D341Med (cell line): ENCODE measurements around the gene TINCR.
A peak's percentile ranks its signal among the peaks of the same experiment; 100 is the strongest.
"Not testable (repeated sequence)": the region's sequence is repeated elsewhere in the genome, so short reads cannot be mapped to it uniquely, and the experiment has no call there.

Experiments
- DNase-seq: peaks from one replicate; pipeline ENCODE4 v3.0.0; 2012; ENCODE audit warnings: low spot score

TINCR gene

GRCh38 chr19:5558101-5558621, 9.6 kb downstream of the TINCR start:
- DNase-seq: no peak

- DNase-seq: no peak
Observed at GRCh38 chr19:5557691-5558090, 10.1 kb downstream of the TINCR start.

DNA sequence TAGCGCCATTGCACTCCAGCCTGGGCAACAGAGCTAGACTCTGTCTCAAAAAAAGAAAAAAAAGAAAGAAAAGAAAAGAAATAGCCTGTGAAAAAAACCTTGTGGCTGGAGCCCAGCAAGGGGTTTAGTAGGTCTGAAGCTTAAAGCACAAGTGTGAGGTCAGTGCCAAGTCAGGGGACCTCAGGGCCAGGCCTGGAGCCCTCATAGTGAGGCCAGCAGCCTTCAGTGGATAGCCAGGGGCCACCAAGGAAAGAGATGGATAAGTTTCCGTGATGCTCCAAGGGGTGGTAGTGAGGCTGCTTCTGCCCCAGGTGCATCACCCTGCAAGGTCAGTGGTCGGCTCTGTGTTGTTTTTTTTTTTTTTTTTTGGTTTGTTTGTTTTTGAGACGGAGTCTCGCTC, 12.9 kb downstream of the TINCR start:
- no peak for DNase-seq

GRCh38 chr19:5553892-5554291, 13.9 kb downstream of the TINCR start:
- DNase-seq: no peak

DNA sequence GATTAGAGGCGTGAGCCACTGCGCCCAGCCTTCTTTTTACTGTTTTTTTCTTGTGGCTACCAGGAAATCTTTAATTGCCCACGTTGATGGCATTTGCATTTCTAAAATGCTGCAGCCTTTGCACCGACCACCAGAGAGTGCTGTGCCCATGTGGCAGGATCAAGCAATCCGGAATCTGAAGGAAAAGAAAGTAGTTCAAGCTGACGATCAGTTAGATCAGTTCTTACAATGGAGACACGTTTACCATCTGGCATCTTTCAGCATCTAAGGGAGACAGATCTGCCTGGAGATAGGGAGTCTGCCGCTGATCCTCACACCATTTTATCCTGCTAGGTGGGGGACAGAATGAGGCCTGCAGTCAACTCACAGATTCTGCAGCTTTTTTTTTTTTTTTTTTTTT, 19.9 kb downstream of the TINCR start:
- peak; percentile 80 for DNase-seq

DNA sequence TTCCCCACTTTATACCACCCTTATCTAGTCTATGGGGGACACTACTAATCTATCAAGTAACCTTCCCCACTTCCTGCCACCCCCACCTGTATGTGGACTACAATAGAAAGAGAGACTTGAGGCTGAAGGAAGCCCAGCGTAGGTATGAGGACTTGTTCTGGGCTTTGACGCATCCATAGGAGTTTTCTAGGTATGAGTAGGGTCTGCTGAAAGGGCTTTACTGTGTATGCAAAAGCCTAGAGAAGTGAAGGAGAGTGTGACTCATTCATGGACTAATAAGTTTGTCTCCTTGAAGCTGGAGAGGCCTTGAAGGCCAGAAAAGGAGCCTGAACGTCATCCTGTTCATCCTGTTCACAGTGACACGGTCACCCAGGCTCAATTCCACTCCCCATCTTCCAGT, 21.8 kb downstream of the TINCR start:
- no peak for DNase-seq

DNA sequence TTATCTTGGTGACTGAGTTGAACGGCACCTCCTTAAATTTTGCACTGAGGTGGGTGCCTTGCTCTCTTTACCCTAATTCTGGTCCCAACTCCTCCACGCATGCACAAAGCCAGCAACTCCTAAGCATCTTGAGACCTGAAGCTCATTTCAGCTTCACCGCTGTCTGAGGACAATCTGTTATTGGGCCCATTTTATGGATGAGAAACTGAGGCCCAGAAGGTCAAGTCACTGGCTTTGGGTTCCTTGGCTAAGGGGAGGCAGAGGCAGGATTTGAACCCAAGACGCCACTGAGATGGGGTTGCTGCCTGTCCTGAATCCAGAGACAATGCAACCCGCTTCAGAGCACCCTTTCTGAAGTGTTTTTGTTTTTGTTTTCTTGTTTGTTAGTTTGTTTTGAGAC, 22.7 kb downstream of the TINCR start:
- DNase-seq: no peak

DNA sequence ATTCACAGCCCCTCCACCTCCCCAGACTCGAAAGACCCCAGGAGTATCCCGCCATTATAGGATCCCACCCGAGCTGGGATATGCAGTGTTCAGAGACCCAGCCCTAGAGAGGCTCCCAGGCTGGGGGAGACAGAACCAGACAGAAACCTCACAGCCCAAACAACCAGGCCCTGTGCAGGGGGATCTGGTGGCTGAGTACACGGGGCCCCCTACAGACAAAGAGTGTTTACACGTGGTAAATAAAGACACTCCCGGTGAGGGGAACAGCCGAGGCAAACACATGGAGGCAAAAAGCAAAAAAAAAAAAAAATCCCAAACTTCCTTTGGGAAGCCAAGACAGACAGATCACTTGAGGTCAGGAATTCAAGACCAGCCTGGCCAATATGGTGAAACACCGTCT, 25.1 kb downstream of the TINCR start:
- DNase-seq: peak; percentile 72

DNA sequence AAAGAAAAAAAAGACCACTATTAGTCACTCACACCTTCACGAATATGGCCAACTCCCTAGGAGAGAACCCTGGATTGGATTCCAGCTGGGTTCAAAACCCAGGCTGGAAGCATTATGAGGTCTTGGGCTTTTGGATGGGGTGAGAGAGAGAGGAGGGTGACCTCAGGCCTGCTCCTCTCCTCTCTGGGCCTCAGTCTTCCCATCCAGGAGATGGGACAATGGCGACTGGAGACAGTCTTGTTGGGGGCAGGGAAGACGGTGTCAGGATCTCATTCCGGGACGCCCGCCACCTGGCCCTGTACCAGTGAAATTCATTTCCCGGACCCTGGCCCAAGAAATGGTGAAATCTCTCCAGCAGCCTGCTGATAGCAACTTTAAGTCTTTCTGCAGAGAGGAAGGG, 26.3 kb downstream of the TINCR start:
- DNase-seq: no peak

- DNase-seq: no peak
Observed at GRCh38 chr19:5540208-5540607, 27.5 kb downstream of the TINCR start.

DNA sequence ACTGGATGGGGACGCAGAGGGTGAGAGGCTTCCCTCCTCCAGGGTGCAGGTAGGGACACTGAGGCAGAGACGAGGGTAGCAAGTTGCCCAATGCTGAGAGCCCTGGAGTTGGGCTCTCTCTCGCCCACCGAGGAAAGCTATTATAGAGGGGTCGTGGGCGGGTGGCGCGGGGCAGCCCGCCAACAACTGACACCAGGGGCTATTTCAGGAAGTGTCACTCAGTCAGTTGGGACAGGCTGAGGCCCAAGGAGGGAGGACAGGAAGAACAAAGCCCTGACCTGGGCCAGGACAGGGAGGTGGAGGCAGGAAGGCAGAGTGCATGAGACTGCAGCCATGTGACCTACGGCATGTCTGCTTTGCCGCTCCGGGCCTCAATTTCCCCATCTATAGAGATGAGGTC, 29.9 kb downstream of the TINCR start:
- DNase-seq: no peak

DNA sequence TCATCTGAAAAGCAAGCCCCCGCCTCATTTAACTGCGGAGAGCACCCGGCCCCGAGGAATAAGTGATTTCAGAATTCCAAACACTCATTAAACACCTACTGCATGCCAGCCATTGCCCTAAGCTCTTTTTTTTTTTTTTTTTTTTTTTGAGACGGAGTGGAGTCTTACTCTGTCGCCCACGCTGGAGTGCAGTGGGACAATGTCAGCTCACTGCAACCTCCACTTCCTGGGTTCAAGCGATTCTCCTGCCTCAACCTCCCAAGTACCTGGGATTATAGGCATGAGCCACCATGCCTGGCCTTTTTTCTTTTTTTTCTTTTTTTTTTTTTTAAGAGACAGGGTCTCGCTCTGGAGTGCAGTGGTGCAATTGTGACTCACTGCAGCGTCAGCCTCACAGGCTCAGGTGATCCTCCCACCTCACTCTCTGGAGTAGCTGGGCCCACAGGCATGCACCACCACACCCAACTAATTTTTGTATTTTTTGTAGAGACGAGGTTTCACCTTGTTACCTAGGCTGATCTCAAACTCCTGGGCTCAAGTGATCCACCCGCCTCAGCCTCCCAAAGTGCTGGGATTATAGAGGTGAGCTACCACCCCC, 30.7 kb downstream of the TINCR start:
- not testable (repeated sequence) for DNase-seq

- DNase-seq: peak; percentile 89
Observed at GRCh38 chr19:5536337-5536894, 31.3 kb downstream of the TINCR start.

DNA sequence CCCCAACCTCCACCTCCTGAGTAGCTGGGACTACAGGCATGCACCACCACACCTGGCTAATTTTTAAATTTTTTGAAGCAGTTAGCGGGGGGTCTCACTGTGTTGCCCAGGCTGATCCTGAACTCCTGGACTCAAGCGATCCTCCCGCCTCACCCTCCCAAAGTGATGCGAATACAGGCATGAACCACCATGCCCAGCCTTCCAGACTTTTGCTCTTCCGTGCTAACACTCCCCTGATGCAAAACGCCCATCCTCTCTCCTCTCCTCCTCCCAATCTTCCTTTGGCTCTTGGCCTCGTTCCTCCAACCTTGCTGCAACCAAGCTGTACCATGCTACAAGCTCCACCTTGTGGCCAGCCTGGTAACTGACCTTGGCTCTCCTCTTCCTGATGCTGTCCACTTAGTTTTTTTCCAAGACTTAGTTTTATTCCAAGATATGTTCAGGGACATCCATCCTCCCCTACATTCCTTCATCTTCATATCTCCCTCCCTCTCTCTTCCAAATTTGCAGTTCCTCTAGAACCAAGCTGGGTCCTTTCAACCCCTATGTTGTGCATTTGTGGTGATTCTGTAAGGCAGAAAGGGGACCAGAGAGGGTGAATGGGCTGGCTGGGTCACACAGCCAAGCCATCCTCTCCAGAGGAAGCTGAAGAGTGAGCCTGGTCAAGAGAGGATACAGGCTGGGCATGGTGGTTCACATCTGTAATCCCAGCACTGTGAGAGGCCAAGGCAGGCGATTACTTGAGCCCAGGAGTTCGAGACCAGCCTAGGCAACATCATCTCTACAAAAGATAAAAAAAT, 32.8 kb downstream of the TINCR start:
- peak; percentile 60 for DNase-seq

DNA sequence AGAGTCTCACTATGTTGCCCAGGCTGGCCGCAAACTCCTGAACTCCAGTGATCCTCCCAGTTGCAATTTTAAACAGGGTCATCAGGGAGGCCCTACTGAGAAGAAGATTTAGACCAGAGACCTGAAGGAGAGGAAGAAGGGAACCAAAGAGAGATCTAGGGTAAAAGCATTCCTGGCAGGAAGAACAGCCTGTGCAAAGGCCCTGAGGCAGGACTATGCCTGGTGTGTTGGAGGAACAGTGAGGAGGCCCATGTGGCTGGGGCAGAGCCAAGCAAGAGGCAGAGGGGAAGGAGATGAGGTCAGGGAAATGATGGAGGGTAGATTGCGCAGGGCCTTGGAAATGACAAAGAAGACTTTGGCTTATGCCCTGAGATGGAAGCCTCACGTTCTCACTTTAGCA, 34.5 kb downstream of the TINCR start:
- no peak for DNase-seq

GRCh38 chr19:5530701-5531100, 37.1 kb downstream of the TINCR start:
- DNase-seq: no peak

- no peak for DNase-seq
Observed at GRCh38 chr19:5526691-5527090, 41.1 kb downstream of the TINCR start.

DNA sequence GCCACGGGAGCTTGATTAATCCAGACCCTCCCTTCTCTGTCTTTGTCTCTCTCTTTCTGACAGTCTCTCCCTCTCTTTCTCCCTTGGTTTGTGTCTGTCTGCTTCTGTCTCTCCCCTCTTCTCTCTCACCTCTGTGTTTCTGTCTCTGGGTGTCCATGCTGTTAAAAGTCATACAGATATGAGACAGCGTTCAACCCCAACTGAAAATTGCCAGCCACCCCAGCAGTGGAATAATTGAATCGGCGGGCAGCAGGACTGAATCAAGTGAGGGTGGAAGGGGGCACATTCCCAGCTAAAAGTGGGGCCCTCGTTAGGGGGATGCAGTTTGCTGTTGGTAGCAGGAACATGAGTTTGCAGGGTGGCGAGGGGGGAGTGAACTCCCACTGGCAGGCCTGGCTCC, 43.7 kb downstream of the TINCR start:
- DNase-seq: no peak

DNA sequence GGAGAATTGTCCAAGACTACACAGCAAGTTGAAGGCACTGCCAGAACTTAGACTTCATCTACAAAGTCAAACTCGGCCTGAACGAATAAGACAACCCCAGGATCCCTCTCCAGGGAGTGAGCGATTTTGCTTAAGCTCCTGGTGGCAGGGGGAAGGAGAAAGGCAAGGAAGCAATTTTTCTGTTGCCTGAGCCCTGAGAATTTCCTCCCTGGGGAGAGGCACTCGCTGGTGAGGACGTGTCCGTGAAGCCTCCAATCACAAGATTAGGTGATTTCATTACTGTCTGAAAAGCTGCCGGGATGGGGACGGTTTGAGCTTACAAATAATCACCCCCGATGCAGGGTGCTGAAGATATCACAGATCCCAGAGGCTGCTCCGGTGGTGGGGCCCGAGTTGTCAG, 45.6 kb downstream of the TINCR start:
- peak; percentile 72 for DNase-seq

DNA sequence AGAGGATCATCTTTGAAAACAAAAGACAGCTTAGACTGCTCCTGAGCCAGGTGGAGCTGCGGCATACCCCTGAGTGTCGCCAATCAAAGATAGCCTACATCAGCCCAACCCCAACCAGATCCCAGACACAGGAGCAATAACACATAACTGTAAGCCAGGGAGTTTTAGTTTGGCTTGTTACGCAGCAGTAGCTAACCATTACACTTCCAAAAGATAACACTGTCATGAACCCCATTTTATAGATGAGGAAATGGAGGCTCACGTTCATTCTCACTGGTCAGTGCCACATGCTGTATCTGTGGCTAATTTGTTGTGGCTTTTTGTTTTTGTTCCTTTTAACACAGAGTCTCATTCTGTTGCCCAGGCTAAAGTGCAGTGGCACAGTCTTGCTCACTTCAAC, 47.3 kb downstream of the TINCR start:
- DNase-seq: no peak

DNA sequence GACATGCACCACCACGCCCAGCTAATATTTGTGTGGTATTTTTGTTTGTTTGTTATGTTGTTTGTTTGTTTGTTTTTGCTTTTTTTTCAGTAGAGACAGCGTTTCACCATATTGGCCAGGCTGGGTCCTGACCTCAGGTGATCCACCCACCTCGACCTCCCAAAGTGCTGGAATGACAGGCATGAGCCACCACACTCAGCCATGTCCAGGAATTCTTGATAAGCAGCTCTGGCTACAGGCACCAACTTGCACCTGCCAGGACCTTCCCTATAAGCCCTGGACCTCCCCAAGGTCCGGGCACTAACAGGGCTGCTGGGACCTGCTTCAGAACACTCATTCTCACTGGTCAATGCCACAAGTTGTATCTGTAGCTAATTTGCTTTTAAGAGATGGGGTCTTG, 48.7 kb downstream of the TINCR start:
- DNase-seq: no peak

- DNase-seq: no peak
Observed at GRCh38 chr19:5515737-5516136, 52.0 kb downstream of the TINCR start.

DNA sequence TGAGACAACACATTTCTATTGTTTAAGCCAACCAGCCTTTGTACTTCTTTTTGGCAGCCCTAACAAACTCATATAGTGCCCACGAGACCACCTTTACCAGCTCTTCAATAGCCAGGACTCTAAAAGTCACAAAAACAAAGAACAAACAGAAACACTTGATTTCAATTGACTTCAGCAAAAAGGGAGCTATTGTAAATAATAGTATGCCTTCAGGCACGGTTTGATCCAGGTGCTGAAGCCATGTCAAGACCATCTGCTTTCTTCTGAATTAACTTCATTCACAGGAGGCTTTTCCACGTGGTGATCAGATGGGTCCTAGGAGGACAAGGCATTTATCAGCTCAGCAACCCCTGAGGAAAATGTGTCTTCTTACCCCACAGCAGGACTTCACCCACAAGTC, 53.8 kb downstream of the TINCR start:
- no peak for DNase-seq
